SJCRH30 (cell line): Measurements from ENCODE around the gene RAB39A. TPM values are rescaled to one million over a fixed set of nuclear protein-coding genes. Genes with fewer than 3 reads are reported as not detected.
"Not testable (repeated sequence)": the region's sequence is repeated elsewhere in the genome, so short reads cannot be mapped to it uniquely, and the experiment has no call there.

Experiments
- DNase-seq, 2 experiments: peaks; one replicate each; pipeline ENCODE4 v3.0.0-alpha.2; 2015 to 2020
- H3K27ac ChIP-seq: fragments of 250-450 bp; sonication (Bioruptor Pico); 2 replicates; pipeline ENCODE4 v1.5.1; 2020; ENCODE audit warnings: mild to moderate bottlenecking, moderate library complexity
- H3K27me3 ChIP-seq: fragments of 250-450 bp; sonication (Bioruptor Pico); 2 replicates; pipeline ENCODE4 v1.5.1; 2020; ENCODE audit warnings: mild to moderate bottlenecking, moderate library complexity
- H3K36me3 ChIP-seq: fragments of 250-450 bp; sonication (Bioruptor Pico); 2 replicates; pipeline ENCODE4 v1.5.1; 2020; ENCODE audit warnings: mild to moderate bottlenecking, moderate library complexity
- H3K4me1 ChIP-seq: fragments of 250-450 bp; sonication (Bioruptor Pico); 2 replicates; pipeline ENCODE4 v1.5.1; 2020; ENCODE audit warnings: mild to moderate bottlenecking, moderate library complexity
- H3K4me3 ChIP-seq: fragments of 250-450 bp; sonication (Bioruptor Pico); 2 replicates; pipeline ENCODE4 v1.5.1; 2020; ENCODE audit warnings: mild to moderate bottlenecking, moderate library complexity
- H3K9me3 ChIP-seq: fragments of 250-450 bp; sonication (Bioruptor Pico); replicated peaks from 2 replicates; pipeline ENCODE4 v1.5.1; 2020; ENCODE audit warnings: mild to moderate bottlenecking, moderate library complexity
- total RNA-seq: library from RNA; depleted of rRNA; stranded (reverse); fragments of >200 nt; shearing (Covaris generic); gene quantifications from 2 replicates; pipeline ENCODE4 v1.2.3, GENCODE V29; 2014

RAB39A gene
- total RNA-seq, 1 experiment from 2014 or later = 5.8 TPM

DNA sequence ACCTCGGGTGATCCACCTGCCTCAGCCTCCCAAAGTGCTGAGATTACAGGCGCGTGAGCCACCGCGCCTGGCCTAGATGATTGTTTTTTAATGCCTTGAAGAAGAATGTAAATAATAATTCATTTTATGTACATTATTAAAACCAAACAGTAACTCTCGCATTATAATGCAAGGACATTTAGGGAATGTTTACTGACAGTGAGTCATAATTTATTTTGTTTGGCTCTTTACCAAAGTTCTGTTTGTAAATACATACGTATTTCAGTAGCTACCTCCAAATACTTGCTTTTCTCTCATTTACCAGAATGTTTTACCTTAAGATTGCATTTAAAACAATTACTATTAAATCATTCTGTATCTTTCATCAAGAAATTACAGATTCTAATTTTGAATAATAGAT lies 3.0 kb downstream of the RAB39A start:
- no peaks in the 10 kb centered on the region for H3K36me3 ChIP-seq
- H3K9me3 ChIP-seq = no peaks in the 10 kb centered on the region
- H3K4me1 ChIP-seq = no peaks in the 10 kb centered on the region
- no peak for DNase-seq
- no peaks in the 10 kb centered on the region for H3K27me3 ChIP-seq
- H3K4me3 ChIP-seq = no peak overlapping the region
- H3K27ac ChIP-seq = no peak overlapping the region

DNA sequence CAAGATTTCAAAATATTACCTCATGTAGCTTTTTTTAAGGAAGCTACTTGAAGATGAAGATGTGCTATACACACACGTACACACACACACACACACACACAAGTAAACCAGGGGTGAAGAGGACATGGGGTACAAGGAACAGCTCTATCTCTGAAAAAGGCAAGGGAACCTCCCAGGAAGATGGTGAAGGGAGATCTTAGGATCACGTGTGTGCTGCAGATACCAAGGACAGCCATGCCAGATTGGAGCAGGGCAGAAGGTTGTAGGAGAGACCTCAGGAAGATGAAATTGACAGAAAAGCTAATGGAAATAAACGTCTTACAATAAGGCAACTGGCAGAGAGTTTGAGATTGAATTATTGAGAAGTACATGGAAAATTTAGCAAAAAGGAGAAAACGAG lies 19.7 kb downstream of the RAB39A start:
- no peak for DNase-seq
- no peaks in the 10 kb centered on the region for H3K27me3 ChIP-seq
- H3K4me1 ChIP-seq = no peaks in the 10 kb centered on the region
- H3K9me3 ChIP-seq = no peaks in the 10 kb centered on the region
- no peak overlapping the region for H3K27ac ChIP-seq
- no peaks in the 10 kb centered on the region for H3K36me3 ChIP-seq
- no peak overlapping the region for H3K4me3 ChIP-seq

DNA sequence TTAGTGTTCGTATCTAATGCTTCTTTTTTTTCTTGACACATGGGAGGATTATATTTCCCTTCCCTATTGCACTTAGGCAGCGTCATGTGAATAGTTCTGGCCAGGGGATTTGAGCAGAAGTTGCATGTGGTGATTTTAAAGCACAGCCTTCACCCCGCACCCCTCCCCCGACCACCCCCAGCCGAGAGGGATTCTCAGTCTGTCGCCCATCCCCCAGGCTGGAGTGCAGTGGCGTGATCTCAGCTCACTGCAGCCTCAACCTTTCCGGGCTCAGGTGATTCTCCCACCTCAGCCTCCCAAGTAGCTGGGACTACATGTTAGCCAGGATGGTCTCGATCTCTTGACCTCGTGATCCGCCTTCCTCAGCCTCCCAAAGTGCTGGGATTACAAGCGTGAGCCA lies 20.1 kb downstream of the RAB39A start:
- H3K9me3 ChIP-seq, H3K4me1 ChIP-seq, H3K36me3 ChIP-seq, DNase-seq, H3K4me3 ChIP-seq, H3K27me3 ChIP-seq, H3K27ac ChIP-seq: not testable (repeated sequence)

DNA sequence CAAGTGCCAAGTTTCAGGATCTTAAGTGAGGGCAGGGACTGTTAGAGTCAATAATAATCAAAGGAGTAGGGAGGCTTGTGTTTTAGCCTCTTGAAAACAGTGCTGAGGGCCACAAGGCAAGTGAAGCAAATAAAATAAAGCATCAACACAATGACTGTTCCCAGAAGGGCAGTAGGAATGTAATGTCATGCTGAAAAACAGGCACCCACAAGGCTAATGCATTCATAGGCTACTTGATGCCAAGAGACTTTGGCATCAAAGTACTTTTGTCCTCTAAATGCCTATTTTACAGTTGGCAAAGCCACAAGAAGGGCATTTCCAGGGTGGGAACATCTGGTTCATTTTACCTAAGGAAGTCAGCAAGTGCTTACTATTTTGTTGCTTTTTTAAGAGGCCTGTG lies 22.9 kb downstream of the RAB39A start:
- no peaks in the 10 kb centered on the region for H3K36me3 ChIP-seq
- H3K4me3 ChIP-seq = no peak overlapping the region
- no peaks in the 10 kb centered on the region for H3K27me3 ChIP-seq
- H3K27ac ChIP-seq = no peak overlapping the region
- no peak for DNase-seq
- no peaks in the 10 kb centered on the region for H3K9me3 ChIP-seq
- no peaks in the 10 kb centered on the region for H3K4me1 ChIP-seq

DNA sequence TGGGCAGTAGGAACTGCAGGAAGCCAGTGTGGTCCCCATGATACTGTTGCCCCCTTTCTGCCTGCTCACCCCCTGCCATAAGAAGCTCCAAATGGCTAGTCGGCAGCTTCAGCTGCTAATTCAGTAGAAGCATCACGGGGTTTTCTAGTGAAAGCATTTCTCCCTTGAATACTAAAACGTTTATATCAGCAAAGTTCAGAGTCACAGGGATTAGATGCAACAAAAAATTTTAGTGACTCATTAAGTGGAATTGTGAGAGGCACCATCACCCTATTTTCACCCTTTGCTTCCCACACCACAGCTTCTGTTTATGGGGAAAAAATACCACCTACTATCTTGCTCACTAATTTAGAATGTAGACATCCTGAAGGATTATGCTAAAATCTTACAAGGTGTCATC lies 25.2 kb downstream of the RAB39A start:
- Histone ChIP-seq H3K4me1 (no peaks in the 10 kb centered on the region), H3K9me3 (no peaks in the 10 kb centered on the region), H3K36me3 (no peaks in the 10 kb centered on the region), H3K27me3 (no peaks in the 10 kb centered on the region), H3K27ac (no peak overlapping the region), H3K4me3 (no peak overlapping the region)
- DNase-seq = no peak

DNA sequence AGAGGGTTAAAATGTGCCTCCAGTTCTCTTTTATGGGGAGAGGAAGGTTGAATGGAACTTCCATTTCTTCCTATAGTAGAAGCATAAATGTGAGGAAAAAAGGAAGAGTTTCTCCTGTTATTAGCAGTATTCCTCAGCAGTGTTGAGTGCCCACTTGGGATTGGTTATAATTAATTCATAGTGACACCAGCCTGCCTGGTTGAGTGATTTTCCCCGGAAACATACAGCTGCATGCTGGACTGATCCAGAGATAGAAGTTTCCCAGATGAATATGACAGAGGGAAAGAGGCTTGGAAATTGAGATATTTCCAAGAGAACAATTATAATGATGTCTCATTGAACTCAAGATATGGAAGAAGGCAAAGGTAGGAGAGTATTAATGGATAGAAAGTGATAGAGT lies 28.3 kb downstream of the RAB39A start:
- H3K27ac ChIP-seq = no peak overlapping the region

DNA sequence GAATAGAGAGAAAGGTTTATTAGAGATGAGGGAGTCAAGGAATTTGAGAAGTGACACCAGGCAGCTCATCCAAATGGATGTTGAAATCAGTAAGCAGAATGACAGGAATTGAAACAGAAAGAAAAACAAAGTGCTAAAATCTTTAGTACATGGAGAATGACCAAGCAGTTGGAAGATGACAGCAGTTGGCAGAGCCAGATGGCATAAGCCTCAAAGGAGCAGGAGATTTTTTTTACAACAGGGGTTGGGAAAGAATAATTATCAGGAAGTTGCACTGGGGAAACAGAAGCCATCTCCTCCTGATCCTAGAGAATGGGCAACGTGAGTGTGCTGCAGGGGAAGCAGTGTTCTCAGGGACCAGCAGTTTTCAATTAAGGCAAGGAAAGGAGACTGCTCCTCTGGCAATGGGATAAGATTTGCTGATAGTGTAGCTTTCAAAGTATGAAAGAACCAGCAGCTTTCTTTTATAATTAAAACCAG lies 28.9 kb downstream of the RAB39A start:
- H3K4me1 ChIP-seq = no peaks in the 10 kb centered on the region
- no peak overlapping the region for H3K4me3 ChIP-seq
- no peaks in the 10 kb centered on the region for H3K36me3 ChIP-seq
- no peak overlapping the region for H3K27ac ChIP-seq
- DNase-seq = no peak
- H3K27me3 ChIP-seq = no peaks in the 10 kb centered on the region
- no peaks in the 10 kb centered on the region for H3K9me3 ChIP-seq

More for the DNA sequence above, 28.3 kb downstream of the RAB39A start:
- H3K36me3 ChIP-seq = no peaks in the 10 kb centered on the region
- no peak overlapping the region for H3K4me3 ChIP-seq
- H3K9me3 ChIP-seq = no peaks in the 10 kb centered on the region
- H3K27me3 ChIP-seq = no peaks in the 10 kb centered on the region
- DNase-seq = no peak
- no peaks in the 10 kb centered on the region for H3K4me1 ChIP-seq

DNA sequence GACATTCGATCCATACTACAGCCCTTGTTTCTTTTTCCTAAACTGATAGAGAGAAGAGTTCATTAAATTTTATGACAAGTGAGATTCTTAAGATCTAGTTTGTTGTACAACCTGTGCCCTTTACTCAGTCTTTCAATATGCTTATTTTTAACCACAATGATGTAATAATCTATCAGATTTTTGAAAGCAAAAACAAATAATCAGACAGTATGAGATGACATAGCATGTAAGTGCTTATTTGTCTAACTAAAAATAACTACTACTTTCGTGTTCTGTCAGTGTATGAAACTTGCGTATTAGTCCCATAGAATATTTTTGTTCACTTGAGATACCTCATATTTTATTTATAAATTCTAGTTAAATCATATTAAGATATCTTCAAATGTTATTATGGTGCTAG lies 33.2 kb downstream of the RAB39A start:
- H3K36me3 ChIP-seq = no peaks in the 10 kb centered on the region

DNA sequence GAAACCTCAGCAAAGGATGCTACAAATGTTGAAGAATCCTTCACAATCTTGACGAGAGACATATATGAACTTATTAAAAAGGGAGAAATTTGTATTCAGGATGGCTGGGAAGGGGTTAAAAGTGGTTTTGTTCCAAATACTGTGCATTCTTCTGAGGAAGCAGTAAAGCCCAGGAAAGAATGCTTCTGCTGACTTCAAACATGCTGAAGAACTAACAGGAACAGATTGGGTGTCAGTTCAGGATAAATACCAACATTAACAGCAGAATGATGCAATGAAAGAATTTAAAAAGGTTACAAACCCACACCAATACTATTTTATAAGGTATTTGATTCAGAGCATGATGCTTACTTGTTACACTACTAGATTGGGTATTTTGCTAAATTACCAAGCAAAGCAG lies 33.9 kb downstream of the RAB39A start:
- Histone ChIP-seq H3K4me3 (no peak overlapping the region), H3K36me3 (no peaks in the 10 kb centered on the region), H3K4me1 (no peaks in the 10 kb centered on the region), H3K27me3 (no peaks in the 10 kb centered on the region), H3K27ac (no peak overlapping the region), H3K9me3 (no peaks in the 10 kb centered on the region)
- DNase-seq = no peak

More for the DNA sequence above, 33.2 kb downstream of the RAB39A start:
- Histone ChIP-seq H3K27me3 (no peaks in the 10 kb centered on the region), H3K4me1 (no peaks in the 10 kb centered on the region), H3K4me3 (no peak overlapping the region), H3K9me3 (no peaks in the 10 kb centered on the region), H3K27ac (no peak overlapping the region)
- DNase-seq = no peak

DNA sequence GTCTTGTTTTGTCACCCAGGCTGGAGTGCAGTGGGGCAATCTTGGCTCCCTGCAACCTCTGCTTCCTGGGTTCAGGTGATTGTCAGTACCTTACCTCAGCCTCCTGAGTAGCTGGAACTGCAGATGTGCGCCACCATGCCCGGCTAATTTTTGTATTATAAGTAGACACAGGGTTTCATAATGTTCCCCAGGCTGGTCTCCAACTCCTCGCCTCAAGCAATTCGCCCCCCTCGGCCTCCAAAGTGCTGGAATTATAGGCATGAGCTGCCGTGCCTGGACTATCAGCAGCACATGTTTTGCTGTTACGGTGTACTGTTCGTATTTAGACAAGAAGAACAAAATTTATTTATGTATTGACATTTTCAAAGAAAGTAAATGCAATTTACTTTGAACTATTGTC lies 34.8 kb downstream of the RAB39A start:
- H3K4me3 ChIP-seq = no peak overlapping the region
- no peaks in the 10 kb centered on the region for H3K27me3 ChIP-seq
- H3K4me1 ChIP-seq = no peaks in the 10 kb centered on the region
- DNase-seq = no peak
- H3K9me3 ChIP-seq = no peaks in the 10 kb centered on the region
- H3K27ac ChIP-seq = no peak overlapping the region
- no peaks in the 10 kb centered on the region for H3K36me3 ChIP-seq

DNA sequence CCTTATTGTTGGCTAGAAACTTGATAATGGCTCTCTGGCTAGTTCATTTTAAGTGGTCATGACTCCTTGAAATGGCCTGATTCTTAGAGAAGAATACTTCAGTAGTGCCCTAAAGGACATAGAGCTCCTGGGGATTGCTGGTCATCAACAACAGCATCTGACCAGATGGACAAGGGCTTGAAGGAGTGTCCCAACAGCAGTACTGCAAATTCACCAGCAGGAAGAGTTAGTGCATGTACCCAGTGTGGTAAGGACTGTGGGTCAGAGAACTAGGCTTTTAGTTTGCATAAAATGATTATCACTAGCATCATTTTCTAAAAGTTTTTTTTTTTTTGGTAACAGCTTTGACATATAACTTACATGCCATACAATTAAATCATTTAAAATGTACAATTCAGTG lies 41.0 kb downstream of the RAB39A start:
- H3K27ac ChIP-seq = no peak overlapping the region
- H3K9me3 ChIP-seq = no peaks in the 10 kb centered on the region
- no peak overlapping the region for H3K4me3 ChIP-seq
- DNase-seq = no peak
- H3K4me1 ChIP-seq = no peaks in the 10 kb centered on the region
- H3K36me3 ChIP-seq = no peaks in the 10 kb centered on the region
- no peaks in the 10 kb centered on the region for H3K27me3 ChIP-seq

DNA sequence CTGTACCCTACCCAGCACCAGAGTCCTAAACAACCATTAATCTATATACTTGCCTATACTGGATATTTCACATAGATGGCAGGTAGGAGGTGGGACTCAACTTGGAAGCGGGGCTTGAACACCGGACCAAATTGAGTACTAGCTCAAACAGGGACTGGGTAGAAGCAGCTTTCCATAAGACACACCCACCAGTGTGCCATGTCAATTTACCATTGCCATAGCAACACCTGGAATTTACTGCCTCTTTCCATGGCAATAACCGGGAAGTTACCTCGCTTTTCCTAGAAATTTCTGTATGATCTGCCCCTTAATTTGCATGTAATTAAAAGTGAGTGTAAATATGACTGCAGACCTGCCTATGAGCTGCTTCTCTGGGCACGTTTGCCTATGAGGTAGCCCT lies 41.8 kb downstream of the RAB39A start:
- H3K27ac ChIP-seq = no peak overlapping the region
- no peaks in the 10 kb centered on the region for H3K9me3 ChIP-seq
- DNase-seq = no peak
- H3K4me1 ChIP-seq = no peaks in the 10 kb centered on the region
- H3K36me3 ChIP-seq = no peaks in the 10 kb centered on the region
- H3K4me3 ChIP-seq = no peak overlapping the region
- H3K27me3 ChIP-seq = no peaks in the 10 kb centered on the region

DNA sequence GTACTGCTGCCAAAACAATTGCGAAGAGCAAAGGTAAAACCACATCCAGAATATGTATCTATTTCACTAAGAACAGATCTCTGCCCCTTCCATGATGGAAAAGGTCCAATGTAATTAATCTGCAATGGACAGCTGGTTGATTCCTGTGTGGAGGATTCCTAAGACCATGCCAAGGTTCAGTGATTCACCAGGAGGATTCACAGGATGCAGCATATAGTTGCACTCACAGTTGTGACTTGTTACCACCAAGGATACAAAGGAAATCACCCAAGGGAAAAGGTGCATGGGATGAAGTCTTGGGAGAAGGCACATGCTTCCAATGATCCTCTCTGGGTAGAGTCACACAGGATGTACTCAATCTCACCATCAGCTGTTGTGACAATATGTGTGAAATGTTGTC lies 45.4 kb downstream of the RAB39A start:
- no peaks in the 10 kb centered on the region for H3K4me1 ChIP-seq
- H3K9me3 ChIP-seq = no peaks in the 10 kb centered on the region
- DNase-seq = no peak
- H3K4me3 ChIP-seq = no peak overlapping the region
- H3K36me3 ChIP-seq = no peaks in the 10 kb centered on the region
- H3K27ac ChIP-seq = no peak overlapping the region
- H3K27me3 ChIP-seq = no peaks in the 10 kb centered on the region

DNA sequence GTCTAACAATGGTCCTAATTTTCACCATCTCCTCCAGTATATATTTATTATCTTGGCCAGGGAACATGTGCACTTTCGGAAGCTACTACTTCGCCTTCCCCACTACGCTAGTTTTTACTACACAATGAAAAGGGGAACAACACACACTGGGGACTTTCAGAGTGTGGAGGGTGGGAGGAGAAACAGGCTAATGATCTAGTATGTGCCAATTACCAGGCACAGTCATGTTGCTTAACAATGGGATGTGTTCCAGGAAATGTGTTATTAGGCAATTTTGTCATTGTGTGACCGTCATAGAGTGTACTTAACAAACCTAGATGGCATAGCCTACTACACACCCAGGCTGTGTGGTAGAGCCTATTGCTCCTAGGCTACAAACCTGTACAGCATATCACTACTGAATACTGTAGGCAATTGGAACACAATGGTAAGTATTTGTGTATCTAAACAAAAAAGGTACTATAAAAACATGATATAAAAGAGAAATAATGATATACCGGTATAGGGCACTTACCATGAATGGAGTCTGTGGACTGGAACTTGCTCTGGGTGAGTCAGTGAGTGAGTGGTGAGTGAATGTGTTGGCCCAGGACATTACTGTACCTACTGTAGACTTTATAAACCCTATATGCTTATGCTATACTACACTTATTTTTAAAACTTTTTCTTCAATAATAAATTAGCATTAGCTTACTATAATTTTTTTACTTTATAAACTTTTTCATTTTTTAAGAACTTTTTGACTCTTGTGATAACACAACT lies 60.3 kb downstream of the RAB39A start:
- H3K4me1 ChIP-seq = no peaks in the 10 kb centered on the region
- H3K9me3 ChIP-seq = no peaks in the 10 kb centered on the region
- H3K36me3 ChIP-seq = no peaks in the 10 kb centered on the region
- no peak overlapping the region for H3K27ac ChIP-seq
- DNase-seq = no peak
- no peak overlapping the region for H3K4me3 ChIP-seq
- no peaks in the 10 kb centered on the region for H3K27me3 ChIP-seq

DNA sequence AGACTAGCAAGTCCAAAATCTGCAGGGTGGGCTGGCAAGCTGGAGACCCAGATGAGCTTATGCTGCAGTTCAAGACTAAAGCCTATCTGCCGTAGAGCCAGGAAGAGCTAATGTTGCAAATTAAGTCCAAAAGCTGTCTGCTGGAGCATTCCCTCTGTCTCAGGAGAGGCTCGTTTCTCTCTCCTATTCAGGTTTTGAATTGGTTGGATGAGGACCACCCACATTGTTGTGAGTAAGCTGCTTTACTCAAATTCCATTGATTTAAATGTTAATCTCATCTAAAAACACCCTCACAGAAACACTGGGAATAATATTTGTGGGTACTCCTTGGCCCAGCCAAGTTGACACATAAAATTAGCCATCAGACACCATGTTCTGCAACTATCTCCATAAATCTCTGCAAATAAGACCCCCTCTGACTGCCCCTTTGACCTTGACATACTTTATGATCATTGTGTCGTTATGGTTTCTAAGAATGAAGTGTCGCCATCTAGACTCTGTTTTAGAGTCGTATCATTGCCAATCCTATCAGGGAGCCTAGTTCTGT lies 63.7 kb downstream of the RAB39A start:
- no peaks in the 10 kb centered on the region for H3K27me3 ChIP-seq
- no peak overlapping the region for H3K4me3 ChIP-seq
- peak; percentile 17 to 25 for DNase-seq
- H3K4me1 ChIP-seq = no peaks in the 10 kb centered on the region
- no peaks in the 10 kb centered on the region for H3K9me3 ChIP-seq
- no peak overlapping the region for H3K27ac ChIP-seq
- no peaks in the 10 kb centered on the region for H3K36me3 ChIP-seq
